Hematopoietic multipotent progenitor cell (in vitro differentiated cells): ENCODE measurements around the gene RND1. TPM values are rescaled to one million over a fixed set of nuclear protein-coding genes. Genes with fewer than 3 reads are reported as not detected.

Experiments
- DNase-seq, 3 donors: peaks; one replicate each; pipeline ENCODE4 v3.0.0-alpha.2; 2011 to 2015; ENCODE audit warnings: low read depth in 2 of 3, low spot score in 2 of 3
- small RNA-seq: library from RNA; depleted of rRNA; stranded (forward); fragments of <200 nt; gene quantifications from one replicate; pipeline ENCODE3, GENCODE V24; 2012
- total RNA-seq: library from RNA; depleted of rRNA; stranded (reverse); fragments of >200 nt; gene quantifications from one replicate; pipeline ENCODE4 v1.2.3, GENCODE V29; 2012

Gene RND1
- total RNA-seq, 1 donor: 1.9 TPM

DNA sequence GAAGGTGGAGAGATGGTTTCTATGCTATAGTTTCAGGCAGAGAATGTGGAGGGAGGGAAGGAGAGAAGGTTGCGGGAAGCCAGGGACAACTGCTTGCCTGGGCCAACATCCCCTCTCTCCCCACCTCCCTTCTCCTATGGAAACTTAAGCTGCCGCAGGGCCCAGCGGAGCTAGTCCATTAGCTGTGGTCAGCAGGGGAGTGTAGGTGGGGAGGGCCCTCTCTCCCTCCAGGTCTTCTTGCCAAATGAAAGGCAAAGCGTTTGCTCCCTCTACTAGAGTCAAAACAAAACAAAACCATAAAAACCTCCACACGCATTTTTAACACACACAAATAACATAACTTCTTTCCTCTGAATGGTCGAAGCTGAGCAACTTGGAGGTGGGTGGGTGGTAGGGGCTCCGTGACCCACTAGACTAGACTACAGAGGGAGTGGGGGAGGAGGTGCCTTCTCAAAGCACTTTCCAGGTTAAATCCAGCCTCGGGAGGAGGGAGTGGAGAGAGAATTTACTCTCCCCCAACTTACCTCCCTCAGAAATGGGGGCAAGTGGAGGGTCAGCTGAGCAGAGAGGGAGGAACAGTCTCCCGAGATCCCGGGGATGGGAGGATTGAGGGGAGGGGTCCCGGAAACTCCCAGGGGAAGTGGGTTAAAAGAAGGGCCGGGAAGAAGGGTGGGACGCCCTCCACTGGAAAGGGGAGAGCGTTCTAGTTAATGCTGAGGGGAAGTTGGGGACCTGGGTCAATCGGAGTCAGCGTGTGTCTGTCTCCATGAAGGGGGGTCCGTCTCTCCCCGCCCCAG, 52.0 kb downstream of the RND1 start:
- DNase-seq: peak in 1 of 3 donors; percentile 24

DNA sequence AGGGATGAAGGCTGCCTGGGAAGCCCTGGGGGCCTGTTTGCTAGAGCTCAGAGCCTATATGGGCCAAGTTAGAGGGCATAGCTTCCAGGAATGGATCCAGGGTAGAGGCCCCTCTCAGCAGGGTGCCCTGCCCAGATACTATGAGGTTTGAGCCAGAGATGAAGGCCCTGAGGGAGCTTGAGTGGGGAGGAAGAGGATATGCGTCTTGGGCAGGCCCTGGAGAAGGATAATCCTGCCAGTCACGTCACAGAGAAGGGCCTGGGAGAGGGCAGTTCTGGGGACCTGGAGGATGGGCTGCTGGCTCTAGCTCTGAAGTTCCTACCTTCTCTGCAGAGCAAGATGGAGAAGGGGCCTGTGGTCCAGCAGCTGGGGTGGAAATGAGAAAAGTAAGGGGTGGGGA, 53.3 kb downstream of the RND1 start:
- DNase-seq: no peak

DNA sequence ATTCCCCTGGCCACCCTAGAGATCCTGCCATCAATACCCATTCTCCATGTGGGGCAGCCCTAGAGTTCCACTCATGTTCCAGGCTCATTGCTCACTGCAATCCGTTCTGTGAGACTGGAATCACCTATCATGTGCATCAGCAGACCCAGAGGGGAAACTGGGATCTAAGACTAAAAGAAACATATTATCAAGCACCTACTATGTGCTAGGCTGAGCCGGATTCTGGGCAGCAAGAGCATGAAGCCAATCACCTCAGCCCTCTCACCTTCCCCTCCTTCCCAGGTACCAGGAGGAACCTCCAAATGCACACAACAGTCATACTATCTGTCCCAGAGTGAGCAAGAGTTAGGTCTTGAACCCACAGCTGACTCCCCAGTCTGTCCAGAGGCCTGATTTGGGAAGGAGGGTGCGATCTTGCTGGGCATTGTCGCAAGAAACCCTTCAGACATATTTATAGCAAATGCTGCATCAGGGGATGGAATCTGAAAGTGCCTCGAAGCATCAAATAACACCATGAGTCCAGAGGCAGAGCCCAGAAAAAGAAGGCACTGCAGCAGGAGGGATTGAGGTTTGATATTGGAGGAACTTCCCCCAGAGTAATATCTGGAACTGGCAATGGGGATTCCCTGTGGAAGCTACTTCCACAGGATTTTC, 54.1 kb downstream of the RND1 start:
- no peak for DNase-seq

DNA sequence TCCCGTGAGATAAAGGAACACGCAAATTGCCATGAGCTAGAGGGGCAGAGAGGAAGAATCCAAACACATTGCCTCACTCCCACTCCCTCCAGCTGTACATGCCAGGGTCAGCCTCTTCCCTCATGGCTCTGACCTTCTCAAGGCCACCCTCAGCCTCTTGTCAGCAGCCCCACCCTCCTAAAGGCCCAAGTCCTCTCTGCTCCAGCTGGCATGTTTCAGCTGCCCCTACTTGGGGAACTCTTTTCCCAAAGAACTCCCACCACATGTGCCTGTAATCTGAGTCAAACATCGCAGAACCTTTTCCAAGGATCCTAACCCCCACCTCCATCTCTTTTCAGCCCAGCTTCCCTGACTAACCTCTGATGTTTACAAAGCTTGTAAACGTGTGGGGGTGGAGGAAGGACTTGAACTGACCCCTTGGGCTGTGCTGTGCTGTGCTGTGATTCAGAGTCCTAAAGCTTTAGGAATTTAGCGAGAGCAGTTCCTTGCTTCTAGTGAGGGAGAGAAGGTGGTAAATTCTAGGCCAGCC, 54.7 kb downstream of the RND1 start:
- DNase-seq: no peak

DNA sequence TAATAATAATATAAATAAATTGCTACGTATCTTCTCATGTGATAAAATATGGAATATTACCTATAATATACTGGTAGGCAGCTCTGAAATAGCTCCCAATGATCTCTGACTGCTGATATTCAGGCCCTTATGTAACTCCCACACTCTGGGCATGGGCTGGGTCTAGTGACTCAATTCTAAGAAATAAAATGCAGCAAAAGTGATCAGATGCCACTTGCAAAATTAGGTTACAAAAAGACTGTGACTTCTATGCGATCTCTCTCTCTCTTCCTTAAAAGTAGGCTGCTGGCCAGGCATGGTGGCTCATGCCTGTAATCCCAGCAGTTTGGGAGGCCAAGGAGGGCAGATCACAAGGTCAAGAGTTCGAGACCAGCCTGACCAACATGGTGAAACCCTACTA, 57.7 kb downstream of the RND1 start:
- no peak for DNase-seq

Small RNAs within 50 kb of the gene (small RNA-seq; reads per million reads assigned to genes)
- not detected for gene AC073610.1
- gene RF00019: not detected
- gene RNU6-600P: not detected

Other genes starting within 250 kb of the RND1 start
- 96.9 TPM for gene KANSL2, start 183.6 kb downstream of the RND1 start, total RNA-seq
- gene CCNT1, start 149.2 kb downstream of the RND1 start, total RNA-seq: 36.9 TPM
- 44.7 TPM for gene ADCY6, start 76.8 kb downstream of the RND1 start, total RNA-seq
- gene CACNB3, start 47.4 kb downstream of the RND1 start, total RNA-seq: 9.2 TPM
- gene DDX23, start 13.7 kb downstream of the RND1 start, total RNA-seq: 58.7 TPM
- 8.6 TPM for gene FKBP11, start 59.6 kb upstream of the RND1 start, total RNA-seq
- gene ARF3, start 91.6 kb upstream of the RND1 start, total RNA-seq: 73.5 TPM
- under 0.01 TPM for gene WNT10B, start 105.9 kb upstream of the RND1 start, total RNA-seq
- gene WNT1, start 112.5 kb upstream of the RND1 start, total RNA-seq: not detected
- gene DDN, start 133.5 kb upstream of the RND1 start, total RNA-seq: 0.81 TPM
- 38.0 TPM for gene PRKAG1, start 152.9 kb upstream of the RND1 start, total RNA-seq
- 54.7 TPM for gene KMT2D, start 194.9 kb upstream of the RND1 start, total RNA-seq
- gene RHEBL1, start 204.1 kb upstream of the RND1 start, total RNA-seq: 2.7 TPM
- 0.81 TPM for gene DHH, start 228.9 kb upstream of the RND1 start, total RNA-seq
- gene LMBR1L, start 245.0 kb upstream of the RND1 start, total RNA-seq: 112 TPM